Measurements from ENCODE around the gene EIF4G3. TPM values are rescaled to one million over a fixed set of nuclear protein-coding genes. Genes with fewer than 3 reads are reported as not detected.
A peak's percentile ranks its signal among the peaks of the same experiment; 100 is the strongest.
"Not testable (repeated sequence)": the region's sequence is repeated elsewhere in the genome, so short reads cannot be mapped to it uniquely, and the experiment has no call there.

The EIF4G3 gene
- polyA plus RNA-seq, 1 donor (not counting 4 experiments of a cell fraction or from before 2014, with no cell fraction given), result 44.6 TPM

GRCh38 chr1:21184276-21184675 is 7.6 kb upstream of the EIF4G3 start:
- no peak overlapping the region for H3K4me2 ChIP-seq (ENCODE audit: control insufficient read depth, extremely low read depth, insufficient read depth, low read depth, low read length)
- dilution Hi-C loops (cut with MboI; ENCODE audit: extremely low pct_ligation_motif_present, low sequenced_read_pairs), result no loop called here
- H3K4me1 ChIP-seq (ENCODE audit: control insufficient read depth, extremely low read depth, insufficient read depth, low read length), result peaks cover 2% of the 10 kb centered on the region
- no peaks in the 10 kb centered on the region for H3K36me3 ChIP-seq (ENCODE audit: control insufficient read depth in 2 of 2, extremely low read depth in 1 of 2, insufficient read depth in 2 of 2, low read length in 2 of 2)
- H3K27me3 ChIP-seq (ENCODE audit: control insufficient read depth, extremely low read depth, insufficient read depth, low read length), result no peaks in the 10 kb centered on the region
- H3K9me3 ChIP-seq (ENCODE audit: control insufficient read depth, low read depth, low read length), result no peaks in the 10 kb centered on the region
- H3K79me2 ChIP-seq (ENCODE audit: control insufficient read depth, insufficient read depth, low read length), result no peaks in the 10 kb centered on the region
- DNase-seq (ENCODE audit: low read depth, low spot score) (no peak), FAIRE-seq (peak; percentile 63)
- no peaks in the 10 kb centered on the region for H3K9me1 ChIP-seq (ENCODE audit: control insufficient read depth, extremely low read depth, insufficient read depth, low read length)
- no peak for TF ChIP-seq CTCF (optimal IDR thresholded peaks at IDR 0.05 in 1 of 3, IDR thresholded peaks at IDR 0.05 in 1 of 3, conservative IDR thresholded peaks at IDR 0.05 in 1 of 3; ENCODE audit: extremely low read depth in 1 of 3, insufficient read depth in 2 of 3, low read length in 3 of 3)
- TF ChIP-seq EZH2 (IDR thresholded peaks at IDR 0.05; ENCODE audit: low read length), result no peak
- H3K4me3 ChIP-seq (ENCODE audit: control insufficient read depth in 2 of 3, extremely low read depth in 1 of 3, insufficient read depth in 2 of 3, low read depth in 1 of 3, low read length in 3 of 3), result no peak overlapping the region
- no peaks in the 10 kb centered on the region for H4K20me1 ChIP-seq (ENCODE audit: control insufficient read depth, extremely low read depth, insufficient read depth, low read length)
- no peak overlapping the region for H2AFZ ChIP-seq (ENCODE audit: control insufficient read depth, low read length)
- no peak overlapping the region for H3K27ac ChIP-seq (ENCODE audit: control insufficient read depth, insufficient read depth, low read length)
- H3K9ac ChIP-seq (ENCODE audit: control insufficient read depth, extremely low read depth, insufficient read depth, low read length), result no peak overlapping the region

GRCh38 chr1:21182181-21182731 is 5.6 kb upstream of the EIF4G3 start:
- dilution Hi-C loops (cut with MboI; ENCODE audit: extremely low pct_ligation_motif_present, low sequenced_read_pairs), result no loop called here
- FAIRE-seq, result peak; percentile 5
- H4K20me1 ChIP-seq (ENCODE audit: control insufficient read depth, extremely low read depth, insufficient read depth, low read length), result no peaks in the 10 kb centered on the region

DNA sequence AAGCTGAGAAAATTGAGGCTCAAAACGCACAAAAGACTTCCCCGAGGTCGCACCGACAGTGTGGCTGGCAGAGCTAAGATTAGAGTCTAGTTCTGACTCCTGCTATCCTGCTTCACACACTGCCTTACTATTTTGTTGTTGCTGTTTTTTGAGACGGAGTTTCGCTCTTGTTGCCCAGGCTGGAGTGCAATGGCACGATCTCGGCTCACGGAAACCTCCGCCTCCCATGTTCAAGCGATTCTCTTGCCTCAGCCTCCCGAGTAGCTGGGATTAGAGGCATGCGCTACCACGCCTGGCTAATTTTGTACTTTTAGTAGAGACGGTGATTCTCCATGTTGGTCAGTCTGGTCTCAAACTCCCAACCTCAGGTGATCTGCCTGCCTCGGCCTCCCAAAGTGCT is 1.6 kb upstream of the EIF4G3 start:
- H3K27me3 ChIP-seq (ENCODE audit: control insufficient read depth, extremely low read depth, insufficient read depth, low read length); H4K20me1 ChIP-seq (ENCODE audit: control insufficient read depth, extremely low read depth, insufficient read depth, low read length); H3K9ac ChIP-seq (ENCODE audit: control insufficient read depth, extremely low read depth, insufficient read depth, low read length); H2AFZ ChIP-seq (ENCODE audit: control insufficient read depth, low read length); H3K4me3 ChIP-seq (ENCODE audit: control insufficient read depth in 2 of 3, extremely low read depth in 1 of 3, insufficient read depth in 2 of 3, low read depth in 1 of 3, low read length in 3 of 3); H3K36me3 ChIP-seq (ENCODE audit: control insufficient read depth in 2 of 2, extremely low read depth in 1 of 2, insufficient read depth in 2 of 2, low read length in 2 of 2); H3K9me3 ChIP-seq (ENCODE audit: control insufficient read depth, low read depth, low read length); dilution Hi-C loops (cut with MboI; ENCODE audit: extremely low pct_ligation_motif_present, low sequenced_read_pairs); H3K4me2 ChIP-seq (ENCODE audit: control insufficient read depth, extremely low read depth, insufficient read depth, low read depth, low read length); H3K27ac ChIP-seq (ENCODE audit: control insufficient read depth, insufficient read depth, low read length); DNase-seq (ENCODE audit: low read depth, low spot score); FAIRE-seq; H3K9me1 ChIP-seq (ENCODE audit: control insufficient read depth, extremely low read depth, insufficient read depth, low read length): not testable (repeated sequence)
- Histone ChIP-seq H3K4me1 (ENCODE audit: control insufficient read depth, extremely low read depth, insufficient read depth, low read length) (peaks cover 13% of the 10 kb centered on the region), H3K79me2 (ENCODE audit: control insufficient read depth, insufficient read depth, low read length) (peaks cover 28% of the 10 kb centered on the region)

More at GRCh38 chr1:21182181-21182731, 5.6 kb upstream of the EIF4G3 start:
- no peaks in the 10 kb centered on the region for H3K9me3 ChIP-seq (ENCODE audit: control insufficient read depth, low read depth, low read length)
- TF ChIP-seq EZH2 (IDR thresholded peaks at IDR 0.05; ENCODE audit: low read length), result no peak
- TF ChIP-seq CTCF (optimal IDR thresholded peaks at IDR 0.05 in 1 of 3, IDR thresholded peaks at IDR 0.05 in 1 of 3, conservative IDR thresholded peaks at IDR 0.05 in 1 of 3; ENCODE audit: extremely low read depth in 1 of 3, insufficient read depth in 2 of 3, low read length in 3 of 3), result no peak
- no peak for DNase-seq (ENCODE audit: low read depth, low spot score)
- H3K36me3 ChIP-seq (ENCODE audit: control insufficient read depth in 2 of 2, extremely low read depth in 1 of 2, insufficient read depth in 2 of 2, low read length in 2 of 2), result no peaks in the 10 kb centered on the region
- no peaks in the 10 kb centered on the region for H3K27me3 ChIP-seq (ENCODE audit: control insufficient read depth, extremely low read depth, insufficient read depth, low read length)
- H3K4me1 ChIP-seq (ENCODE audit: control insufficient read depth, extremely low read depth, insufficient read depth, low read length), result peaks cover 4% of the 10 kb centered on the region
- no peak overlapping the region for H3K4me3 ChIP-seq (ENCODE audit: control insufficient read depth in 2 of 3, extremely low read depth in 1 of 3, insufficient read depth in 2 of 3, low read depth in 1 of 3, low read length in 3 of 3)
- H3K9me1 ChIP-seq (ENCODE audit: control insufficient read depth, extremely low read depth, insufficient read depth, low read length), result no peaks in the 10 kb centered on the region
- H3K79me2 ChIP-seq (ENCODE audit: control insufficient read depth, insufficient read depth, low read length), result no peaks in the 10 kb centered on the region
- no peak overlapping the region for H3K9ac ChIP-seq (ENCODE audit: control insufficient read depth, extremely low read depth, insufficient read depth, low read length)
- H3K27ac ChIP-seq (ENCODE audit: control insufficient read depth, insufficient read depth, low read length), result no peak overlapping the region
- no peak overlapping the region for H3K4me2 ChIP-seq (ENCODE audit: control insufficient read depth, extremely low read depth, insufficient read depth, low read depth, low read length)
- no peak overlapping the region for H2AFZ ChIP-seq (ENCODE audit: control insufficient read depth, low read length)
